ENCODE results near the gene THAP7. TPM values are rescaled to one million over a fixed set of nuclear protein-coding genes. Genes with fewer than 3 reads are reported as not detected.
"Not testable (repeated sequence)": the region's sequence is repeated elsewhere in the genome, so short reads cannot be mapped to it uniquely, and the experiment has no call there.

THAP7 gene
- total and polyA plus RNA-seq, 2 experiments from 2014 or later: 49.7 to 61.1 TPM

GRCh38 chr22:21010426-21011113 lies 8.7 kb upstream of the THAP7 start:
- no peak for DNase-seq (ENCODE audit: low read depth in 1 of 2, low spot score in 1 of 2)
- peaks cover 13% of the 10 kb centered on the region for H3K4me1 ChIP-seq (ENCODE audit: low read depth)
- H3K27ac ChIP-seq: no peak overlapping the region
- H3K4me3 ChIP-seq: no peak overlapping the region
- TF ChIP-seq CTCF (IDR thresholded peaks at IDR 0.05; ENCODE audit: low read depth, low read length): no peak
- no peaks in the 10 kb centered on the region for H3K36me3 ChIP-seq
- no peaks in the 10 kb centered on the region for H3K27me3 ChIP-seq
- no peaks in the 10 kb centered on the region for H3K9me3 ChIP-seq (ENCODE audit: low read depth)

- no peak for TF ChIP-seq CTCF (IDR thresholded peaks at IDR 0.05; ENCODE audit: low read depth, low read length)
- Histone ChIP-seq H3K4me3 (no peak overlapping the region), H3K27ac (no peak overlapping the region)
These were observed 7.9 kb upstream of the THAP7 start for GRCh38 chr22:21009638-21010425.

GRCh38 chr22:21009208-21009607 lies 7.3 kb upstream of the THAP7 start:
- not testable (repeated sequence) for DNase-seq (ENCODE audit: low read depth in 1 of 2, low spot score in 1 of 2); H3K4me1 ChIP-seq (ENCODE audit: low read depth); H3K36me3 ChIP-seq; H3K27me3 ChIP-seq; H3K27ac ChIP-seq; H3K4me3 ChIP-seq; H3K9me3 ChIP-seq (ENCODE audit: low read depth)

More at GRCh38 chr22:21009638-21010425, 7.9 kb upstream of the THAP7 start:
- no peaks in the 10 kb centered on the region for H3K9me3 ChIP-seq (ENCODE audit: low read depth)
- H3K4me1 ChIP-seq (ENCODE audit: low read depth): peaks cover 9% of the 10 kb centered on the region
- peak; percentile 63 to 88 for DNase-seq (ENCODE audit: low read depth in 1 of 2, low spot score in 1 of 2)
- no peaks in the 10 kb centered on the region for H3K36me3 ChIP-seq
- no peaks in the 10 kb centered on the region for H3K27me3 ChIP-seq

- peaks cover 19% of the 10 kb centered on the region for H3K4me1 ChIP-seq (ENCODE audit: low read depth)
- no peak overlapping the region for H3K27ac ChIP-seq
- no peak for TF ChIP-seq CTCF (IDR thresholded peaks at IDR 0.05; ENCODE audit: low read depth, low read length)
- H3K27me3 ChIP-seq: no peaks in the 10 kb centered on the region
- H3K36me3 ChIP-seq: peaks cover 4% of the 10 kb centered on the region
- H3K4me3 ChIP-seq: no peak overlapping the region
- H3K9me3 ChIP-seq (ENCODE audit: low read depth): no peaks in the 10 kb centered on the region
- DNase-seq (ENCODE audit: low read depth in 1 of 2, low spot score in 1 of 2): no peak
These were observed 1.9 kb upstream of the THAP7 start for GRCh38 chr22:21003782-21004181.

GRCh38 chr22:21000987-21001600 lies 824 bp downstream of the THAP7 start:
- DNase-seq (ENCODE audit: low read depth in 1 of 2, low spot score in 1 of 2): no peak
- no peaks in the 10 kb centered on the region for H3K27me3 ChIP-seq
- no peak for TF ChIP-seq CTCF (IDR thresholded peaks at IDR 0.05; ENCODE audit: low read depth, low read length)
- H3K4me1 ChIP-seq (ENCODE audit: low read depth): peaks cover 19% of the 10 kb centered on the region
- H3K4me3 ChIP-seq: peak overlapping the region; percentile 74
- peaks cover 4% of the 10 kb centered on the region for H3K36me3 ChIP-seq
- peak overlapping the region; percentile 95 for H3K27ac ChIP-seq
- no peaks in the 10 kb centered on the region for H3K9me3 ChIP-seq (ENCODE audit: low read depth)
